Endothelial cell of umbilical vein (primary cell): Measurements from ENCODE around the gene CFAP43. TPM values are rescaled to one million over a fixed set of nuclear protein-coding genes. Genes with fewer than 3 reads are reported as not detected.
A peak's percentile ranks its signal among the peaks of the same experiment; 100 is the strongest.

ENCODE experiments used
- BruUV-seq: library from RNA; stranded (reverse); fragments of 400-500 nt; replicated peaks from 2 replicates; lab custom pipeline; 2021; lab: Mats Ljungman, UMichigan
- CTCF ChIA-PET: fragments of 300-600, 350-600 bp; sonication (Branson Sonifier 250); formaldehyde crosslinking; loops from one replicate; lab custom pipeline; 2021; ENCODE audit warnings: antibody characterized with exemption, inconsistent platforms; lab: Charles Lee
- POLR2A ChIA-PET: fragments of 300-600, 350-600 bp; sonication (Branson Sonifier 250); formaldehyde crosslinking; loops from one replicate; lab custom pipeline; 2021; ENCODE audit warnings: antibody characterized with exemption, inconsistent platforms; lab: Charles Lee
- DNase-seq: peaks from one replicate; pipeline ENCODE4 v3.0.0-alpha.2; 2011; ENCODE audit warnings: low read depth, low spot score
- FAIRE-seq: peaks from 2 replicates; lab custom pipeline; 2011; peaks lifted over from hg19 to GRCh38; lab: Jason Lieb, UNC
- H2AFZ ChIP-seq: 2 replicates; pipeline ENCODE4 v1.6.0; 2012; ENCODE audit warnings: low read depth, low read length, control low read depth, inconsistent platforms
- H3K27ac ChIP-seq: 2 replicates; pipeline ENCODE4 v1.5.1; 2011; ENCODE audit warnings: low read depth, mild to moderate bottlenecking, control low read depth, low read length, moderate library complexity; ENCODE audit not compliant: insufficient read depth
- H3K27me3 ChIP-seq, 2 experiments: 2 replicates each; pipeline versions ENCODE4 v1.6.0 to v1.6.1; 2011; ENCODE audit warnings: low read length in 2 of 2, mixed read lengths in 1 of 2; ENCODE audit not compliant: control insufficient read depth in 2 of 2, insufficient read depth in 2 of 2
- H3K36me3 ChIP-seq, 2 experiments: 2 replicates in 1 of 2; 3 replicates in 1 of 2; pipeline ENCODE4 v1.5.1; 2011; ENCODE audit warnings: low read length in 2 of 2, mild to moderate bottlenecking in 1 of 2, moderate library complexity in 1 of 2; ENCODE audit not compliant: control insufficient read depth in 2 of 2, insufficient read depth in 2 of 2; ENCODE audit errors: extremely low read depth in 1 of 2
- H3K4me1 ChIP-seq: 3 replicates; pipeline ENCODE4 v1.5.1; 2011; ENCODE audit warnings: mild to moderate bottlenecking, low read length; ENCODE audit not compliant: control insufficient read depth, insufficient read depth; ENCODE audit errors: extremely low read depth
- H3K4me2 ChIP-seq: 2 replicates; pipeline ENCODE4 v1.6.1; 2011; ENCODE audit warnings: low read length, control low read depth, mixed read lengths; ENCODE audit not compliant: insufficient read depth
- H3K4me3 ChIP-seq, 3 experiments: fragments of 200-600 bp in 1 of 3; sonication (generic), shearing (Covaris generic) in 1 of 3; replicated peaks in 1 of 3; 2 replicates each; pipeline ENCODE4 v1.5.1; 2011 to 2016; ENCODE audit warnings: control low read depth in 3 of 3, low read length in 3 of 3, mild to moderate bottlenecking in 2 of 3, inconsistent platforms in 1 of 3, low read depth in 1 of 3, moderate library complexity in 1 of 3; ENCODE audit not compliant: insufficient read depth in 1 of 3
- H3K79me2 ChIP-seq: 2 replicates; pipeline ENCODE4 v1.6.0; 2012; ENCODE audit warnings: low read length, inconsistent platforms; ENCODE audit not compliant: control insufficient read depth, insufficient read depth
- H3K9ac ChIP-seq: replicated peaks from 2 replicates; pipeline ENCODE3; 2011; ENCODE audit warnings: low read length, control low read depth; ENCODE audit not compliant: insufficient read depth; ENCODE audit errors: extremely low read depth
- H3K9me1 ChIP-seq: replicated peaks from 3 replicates; pipeline ENCODE4 v1.6.0; 2011; ENCODE audit warnings: mild to moderate bottlenecking, low read length; ENCODE audit not compliant: control insufficient read depth, insufficient read depth; ENCODE audit errors: extremely low read depth
- H3K9me3 ChIP-seq: replicated peaks from 2 replicates; pipeline ENCODE4 v1.5.1; 2012; ENCODE audit warnings: low read length, inconsistent platforms; ENCODE audit not compliant: control insufficient read depth, insufficient read depth
- H4K20me1 ChIP-seq: replicated peaks from 2 replicates; pipeline ENCODE3; 2011; ENCODE audit warnings: mild to moderate bottlenecking, low read length; ENCODE audit not compliant: control insufficient read depth, insufficient read depth; ENCODE audit errors: extremely low read depth
- EZH2 ChIP-seq: IDR thresholded peaks from 2 replicates; pipeline ENCODE4 v1.6.1; 2012; ENCODE audit warnings: borderline replicate concordance, low read depth, mild to moderate bottlenecking, moderate library complexity, low read length, inconsistent platforms; ENCODE audit not compliant: severe bottlenecking
- FOS ChIP-seq: IDR thresholded peaks from 2 replicates; pipeline ENCODE4 v1.6.1; 2011; ENCODE audit warnings: mild to moderate bottlenecking, low read length, moderate library complexity, borderline replicate concordance; ENCODE audit not compliant: insufficient read depth
- GATA2 ChIP-seq: IDR thresholded peaks from 2 replicates; pipeline ENCODE4 v1.7.0; 2011; ENCODE audit warnings: low read depth, mild to moderate bottlenecking, moderate library complexity, mixed read lengths, low read length; ENCODE audit not compliant: insufficient read length, insufficient read depth
- JUN ChIP-seq: IDR thresholded peaks from 2 replicates; pipeline ENCODE4 v1.6.1; 2011; ENCODE audit warnings: borderline replicate concordance, low read depth; ENCODE audit not compliant: insufficient read length, insufficient read depth
- MYC ChIP-seq: IDR thresholded peaks from one replicate; pipeline ENCODE4 v1.6.1; 2011; ENCODE audit warnings: mild to moderate bottlenecking, low read depth, low read length
- POLR2A ChIP-seq: IDR thresholded peaks from 2 replicates; pipeline ENCODE4 v1.6.1; 2012; ENCODE audit warnings: low read depth, mild to moderate bottlenecking, control low read depth, low read length
- POLR2AphosphoS5 ChIP-seq: IDR thresholded peaks from 2 replicates; pipeline ENCODE4 v1.6.1; 2012; ENCODE audit warnings: low read depth, mild to moderate bottlenecking, control low read depth, low read length, moderate library complexity; ENCODE audit not compliant: insufficient read depth
- dilution Hi-C: fragments of 300-500 bp; cut with MboI; formaldehyde crosslinking; loops from one replicate; pipeline ENCODE4 v1.15.0; 2019; ENCODE audit warnings: low sequenced_read_pairs; ENCODE audit not compliant: extremely low pct_ligation_motif_present
- intact Hi-C: fragments of 100-400 bp; cut with micrococcal nuclease; formaldehyde crosslinking; loops from one replicate; pipeline ENCODE4 v1.10.0; 2022
- polyA plus RNA-seq, 4 experiments: library from polyadenylated mRNA; depleted of rRNA in 3 of 4; stranded (reverse) in 3 of 4; unstranded in 1 of 4; fragments of >200 nt; gene quantifications; 2 replicates each; pipeline versions ENCODE4 v1.2.1 to v1.2.3, GENCODE V29; 2011 to 2012; ENCODE audit warnings: missing spikeins in 1 of 4
- total RNA-seq: library from RNA; stranded (reverse); gene quantifications from 2 replicates; pipeline ENCODE4 v1.2.3, GENCODE V29; 2021
- TF ChIP-seq, protein P1 (sequence below), 2 donors: IDR thresholded peaks; 1 replicate in 1 of 2; 2 replicates in 1 of 2; pipeline ENCODE4 v1.5.1; 2011; ENCODE audit warnings: low read length in 2 of 2, mild to moderate bottlenecking in 2 of 2, moderate library complexity in 2 of 2, control low read depth in 1 of 2, inconsistent platforms in 1 of 2, low read depth in 1 of 2; ENCODE audit not compliant: insufficient read depth in 1 of 2; ENCODE audit errors: extremely low read depth in 1 of 2
- TF ChIP-seq, protein P2 (sequence below): IDR thresholded peaks from 2 replicates; pipeline ENCODE4 v1.6.1; 2011; ENCODE audit not compliant: insufficient read depth, insufficient read length

The CFAP43 gene
- total and polyA plus RNA-seq, 2 donors (not counting 3 experiments of a cell fraction or from before 2014, with no cell fraction given) = 0.04 TPM; not detected in 1

DNA sequence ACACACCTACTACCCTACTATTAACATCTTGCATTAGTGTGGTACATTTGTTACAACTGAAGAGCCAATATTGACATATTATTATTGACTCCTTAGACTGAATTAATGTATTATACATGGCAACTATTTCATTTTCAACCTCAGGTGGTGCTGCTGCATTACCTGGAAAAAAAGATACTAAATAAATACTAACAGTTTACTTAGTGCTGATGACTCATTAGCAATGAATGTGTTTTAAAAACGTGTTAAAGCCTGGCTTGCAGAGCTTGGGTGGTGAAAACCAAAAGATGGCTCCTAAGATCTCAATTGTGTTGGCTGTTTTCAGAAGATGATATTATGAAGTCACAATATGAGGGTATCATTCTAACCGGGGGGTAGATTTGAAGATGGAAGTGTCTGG lies 34.8 kb downstream of the CFAP43 start:
- no peak overlapping the region for H3K27ac ChIP-seq
- H2AFZ ChIP-seq = no peak overlapping the region
- no peaks in the 10 kb centered on the region for H3K36me3 ChIP-seq
- intact Hi-C loops (no loop called here), dilution Hi-C loops (no loop called here)
- FAIRE-seq = no peak
- H3K4me2 ChIP-seq = no peak overlapping the region
- no peaks in the 10 kb centered on the region for H3K4me1 ChIP-seq
- peak; percentile 26 for TF ChIP-seq JUN
- no peak for TF ChIP-seq GATA2
- no peak for TF ChIP-seq EZH2
- TF ChIP-seq, protein P1, sequence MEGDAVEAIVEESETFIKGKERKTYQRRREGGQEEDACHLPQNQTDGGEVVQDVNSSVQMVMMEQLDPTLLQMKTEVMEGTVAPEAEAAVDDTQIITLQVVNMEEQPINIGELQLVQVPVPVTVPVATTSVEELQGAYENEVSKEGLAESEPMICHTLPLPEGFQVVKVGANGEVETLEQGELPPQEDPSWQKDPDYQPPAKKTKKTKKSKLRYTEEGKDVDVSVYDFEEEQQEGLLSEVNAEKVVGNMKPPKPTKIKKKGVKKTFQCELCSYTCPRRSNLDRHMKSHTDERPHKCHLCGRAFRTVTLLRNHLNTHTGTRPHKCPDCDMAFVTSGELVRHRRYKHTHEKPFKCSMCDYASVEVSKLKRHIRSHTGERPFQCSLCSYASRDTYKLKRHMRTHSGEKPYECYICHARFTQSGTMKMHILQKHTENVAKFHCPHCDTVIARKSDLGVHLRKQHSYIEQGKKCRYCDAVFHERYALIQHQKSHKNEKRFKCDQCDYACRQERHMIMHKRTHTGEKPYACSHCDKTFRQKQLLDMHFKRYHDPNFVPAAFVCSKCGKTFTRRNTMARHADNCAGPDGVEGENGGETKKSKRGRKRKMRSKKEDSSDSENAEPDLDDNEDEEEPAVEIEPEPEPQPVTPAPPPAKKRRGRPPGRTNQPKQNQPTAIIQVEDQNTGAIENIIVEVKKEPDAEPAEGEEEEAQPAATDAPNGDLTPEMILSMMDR (IDR thresholded peaks at IDR 0.05; ENCODE audit: extremely low read depth in 1 of 2, insufficient read depth in 1 of 2, low read depth in 1 of 2, low read length in 2 of 2) = no peak
- no peak for TF ChIP-seq MYC
- TF ChIP-seq POLR2A = no peak
- no peak for TF ChIP-seq POLR2AphosphoS5
- TF ChIP-seq, protein P2, sequence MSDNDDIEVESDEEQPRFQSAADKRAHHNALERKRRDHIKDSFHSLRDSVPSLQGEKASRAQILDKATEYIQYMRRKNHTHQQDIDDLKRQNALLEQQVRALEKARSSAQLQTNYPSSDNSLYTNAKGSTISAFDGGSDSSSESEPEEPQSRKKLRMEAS = no peak
- TF ChIP-seq FOS = peak; percentile 16
- DNase-seq = no peak
- no peaks in the 10 kb centered on the region for H3K9me3 ChIP-seq
- H3K79me2 ChIP-seq = no peaks in the 10 kb centered on the region
- BruUV-seq = no TSS peak
- no peak overlapping the region for H3K4me3 ChIP-seq
- ChIA-PET POLR2A (no interaction called here), CTCF (interaction anchor here (1.0 kb wide), 1 partner anchor 31 kb away, joined by 3 read pairs; no protein-coding TSS in a partner anchor)
- H4K20me1 ChIP-seq = no peaks in the 10 kb centered on the region
- peaks cover 7 to 17% of the 10 kb centered on the region in 2 experiments for H3K27me3 ChIP-seq
- H3K9ac ChIP-seq = no peak overlapping the region
- H3K9me1 ChIP-seq = no peaks in the 10 kb centered on the region
